GM21825 (cell line): Measurements from ENCODE around the gene TM4SF4.

Experiments
- ATAC-seq: cut with Tn5 transposase; IDR thresholded peaks from one replicate; pipeline ENCODE4 v1.9.1; 2021; ENCODE audit warnings: mild to moderate bottlenecking, moderate library complexity; ENCODE audit not compliant: unreplicated experiment

Gene TM4SF4

GRCh38 chr3:149480326-149481017, 6.0 kb downstream of the TM4SF4 start:
- peak; percentile 90 for ATAC-seq

- no peak for ATAC-seq
Observed at GRCh38 chr3:149481056-149481455, 6.6 kb downstream of the TM4SF4 start.

- no peak for ATAC-seq
Observed at GRCh38 chr3:149481491-149481890, 7.0 kb downstream of the TM4SF4 start.

GRCh38 chr3:149486726-149487125, 12.2 kb downstream of the TM4SF4 start:
- no peak for ATAC-seq

GRCh38 chr3:149487598-149488197, 13.2 kb downstream of the TM4SF4 start:
- peak; percentile 81 for ATAC-seq

GRCh38 chr3:149489060-149489690, 14.7 kb downstream of the TM4SF4 start:
- ATAC-seq = no peak

GRCh38 chr3:149490260-149490971, 15.9 kb downstream of the TM4SF4 start:
- no peak for ATAC-seq

- no peak for ATAC-seq
Observed at GRCh38 chr3:149493315-149494021, 19.0 kb downstream of the TM4SF4 start.

GRCh38 chr3:149494022-149494758, 19.7 kb downstream of the TM4SF4 start:
- ATAC-seq = no peak

- ATAC-seq = no peak
Observed at GRCh38 chr3:149494759-149495580, 20.5 kb downstream of the TM4SF4 start.

- no peak for ATAC-seq
Observed at GRCh38 chr3:149495581-149496125, 21.2 kb downstream of the TM4SF4 start.

- no peak for ATAC-seq
Observed at GRCh38 chr3:149496891-149497290, 22.4 kb downstream of the TM4SF4 start.

GRCh38 chr3:149497966-149498670, 23.6 kb downstream of the TM4SF4 start:
- no peak for ATAC-seq

GRCh38 chr3:149501524-149501923, 27.0 kb downstream of the TM4SF4 start:
- no peak for ATAC-seq

GRCh38 chr3:149502438-149502837, 27.9 kb downstream of the TM4SF4 start:
- ATAC-seq = no peak

GRCh38 chr3:149506540-149506939, 32.0 kb downstream of the TM4SF4 start:
- ATAC-seq = no peak

- ATAC-seq = no peak
Observed at GRCh38 chr3:149506965-149507364, 32.5 kb downstream of the TM4SF4 start.

GRCh38 chr3:149507491-149508324, 33.2 kb downstream of the TM4SF4 start:
- ATAC-seq = no peak
